ENCODE results near the gene KRT20.
"Not testable (repeated sequence)": the region's sequence is repeated elsewhere in the genome, so short reads cannot be mapped to it uniquely, and the experiment has no call there.

Gene KRT20, protein sequence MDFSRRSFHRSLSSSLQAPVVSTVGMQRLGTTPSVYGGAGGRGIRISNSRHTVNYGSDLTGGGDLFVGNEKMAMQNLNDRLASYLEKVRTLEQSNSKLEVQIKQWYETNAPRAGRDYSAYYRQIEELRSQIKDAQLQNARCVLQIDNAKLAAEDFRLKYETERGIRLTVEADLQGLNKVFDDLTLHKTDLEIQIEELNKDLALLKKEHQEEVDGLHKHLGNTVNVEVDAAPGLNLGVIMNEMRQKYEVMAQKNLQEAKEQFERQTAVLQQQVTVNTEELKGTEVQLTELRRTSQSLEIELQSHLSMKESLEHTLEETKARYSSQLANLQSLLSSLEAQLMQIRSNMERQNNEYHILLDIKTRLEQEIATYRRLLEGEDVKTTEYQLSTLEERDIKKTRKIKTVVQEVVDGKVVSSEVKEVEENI

DNA sequence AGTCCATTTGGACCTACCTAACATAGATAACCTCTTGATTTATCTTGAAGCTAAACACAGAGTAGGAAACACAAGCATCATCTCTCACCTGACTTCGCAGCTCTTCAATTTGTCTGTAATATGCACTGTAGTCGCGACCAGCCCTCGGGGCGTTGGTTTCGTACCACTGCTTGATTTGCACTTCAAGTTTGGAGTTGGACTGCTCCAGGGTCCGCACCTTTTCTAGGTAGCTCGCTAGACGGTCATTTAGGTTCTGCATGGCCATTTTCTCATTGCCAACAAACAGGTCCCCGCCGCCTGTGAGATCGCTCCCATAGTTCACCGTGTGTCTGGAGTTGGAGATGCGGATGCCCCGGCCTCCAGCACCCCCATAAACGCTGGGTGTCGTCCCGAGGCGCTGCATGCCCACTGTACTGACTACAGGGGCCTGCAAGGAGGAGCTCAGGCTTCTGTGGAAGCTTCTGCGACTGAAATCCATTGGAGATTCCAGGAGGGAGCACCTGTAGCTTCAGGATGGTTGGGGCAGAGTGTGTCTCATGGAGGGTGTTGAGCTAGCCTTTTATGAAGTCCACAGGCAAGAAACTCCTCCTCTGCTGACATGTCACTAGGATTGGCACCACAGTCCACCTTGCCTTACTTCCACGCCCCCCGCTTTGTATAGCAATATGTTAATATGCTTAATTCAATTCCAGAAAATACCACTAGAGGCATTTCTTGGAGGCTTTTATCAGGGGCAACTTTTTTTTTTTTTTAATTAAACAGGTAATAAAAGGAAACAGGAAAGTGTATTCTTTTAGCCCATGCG is at the start of gene KRT20:
Gene KRT20 (minus strand): TSS at position 535 of the 805 bp plus-strand sequence. CDS start 57 bp downstream, at position 478.
- no peak for DNase-seq

DNA sequence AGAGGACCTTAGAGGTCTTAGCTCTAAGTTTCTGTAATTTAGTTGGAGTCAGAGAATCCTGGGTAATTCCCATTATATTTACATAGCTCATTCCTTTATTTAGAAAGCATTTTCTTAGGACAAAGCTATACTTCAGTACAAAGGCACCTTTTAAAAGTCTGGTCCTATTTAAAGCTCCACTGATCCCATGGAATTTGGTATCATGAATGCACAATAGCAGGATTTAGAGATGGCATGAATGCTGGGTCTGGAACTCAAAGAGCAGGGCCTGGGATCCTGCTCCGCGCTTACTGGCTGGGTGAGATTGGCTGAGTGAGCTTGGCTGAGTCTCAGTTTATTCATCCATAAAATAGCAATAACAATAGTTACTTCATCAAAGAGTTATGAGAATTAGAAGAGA is 47.6 kb upstream of the KRT20 start:
- no peak for DNase-seq

DNA sequence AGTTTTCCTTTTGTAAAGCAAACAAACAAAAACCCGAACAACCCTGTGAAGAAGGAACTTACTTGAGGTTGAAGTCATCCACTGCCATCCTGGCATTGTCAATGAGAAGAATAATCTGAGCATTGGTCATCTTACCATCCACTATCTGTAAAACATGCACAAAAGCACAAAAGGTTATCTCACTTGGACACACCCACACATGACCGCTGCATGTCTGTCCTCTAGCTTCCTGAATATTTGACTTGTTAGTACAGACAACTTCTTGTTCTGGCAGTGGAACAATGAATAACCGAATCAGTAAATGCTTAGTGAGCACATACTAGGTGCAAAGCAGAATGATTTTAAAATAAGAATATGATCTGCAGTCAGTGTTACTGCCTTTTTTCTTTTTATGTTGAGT is 46.3 kb upstream of the KRT20 start:
- DNase-seq = no peak

DNA sequence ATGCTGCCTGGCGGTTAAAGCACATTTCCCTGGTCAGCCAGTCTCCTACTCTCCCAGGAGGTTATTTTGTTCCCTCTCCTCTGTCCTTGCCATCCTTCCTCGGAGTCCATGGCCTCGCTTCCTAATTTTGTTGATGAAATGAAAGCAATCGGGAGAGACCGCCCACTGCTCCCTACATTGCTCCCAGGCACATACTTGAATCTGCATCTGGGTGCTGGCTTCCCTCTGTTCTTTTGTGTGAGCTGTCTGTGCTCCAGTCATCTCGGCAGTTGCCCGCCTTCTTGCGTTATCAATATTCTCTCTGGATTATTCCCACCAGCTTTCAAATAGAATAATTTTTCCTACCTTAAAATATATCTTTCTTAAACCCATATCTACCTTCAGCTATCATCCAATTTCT is 41.3 kb upstream of the KRT20 start:
- DNase-seq = no peak

DNA sequence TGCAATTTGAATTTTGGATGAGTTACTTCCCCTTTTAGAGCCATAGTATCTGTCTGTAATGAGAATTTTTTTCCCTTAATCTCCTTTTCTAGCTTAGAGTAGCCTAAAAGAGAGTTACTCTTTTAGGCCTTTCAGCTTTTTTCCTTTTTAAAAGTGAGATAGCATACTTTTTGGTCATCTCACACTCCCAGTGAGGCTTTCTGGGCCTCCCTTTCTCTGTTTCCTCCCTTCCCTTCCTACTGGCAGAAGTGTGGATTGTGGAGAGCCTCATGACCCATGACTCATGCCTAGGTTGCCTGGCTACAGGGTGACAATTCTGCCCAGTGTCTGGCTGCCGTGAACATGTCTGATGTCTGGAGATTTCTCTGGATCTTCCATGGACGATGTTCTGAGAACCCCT is 37.2 kb upstream of the KRT20 start:
- no peak for DNase-seq

DNA sequence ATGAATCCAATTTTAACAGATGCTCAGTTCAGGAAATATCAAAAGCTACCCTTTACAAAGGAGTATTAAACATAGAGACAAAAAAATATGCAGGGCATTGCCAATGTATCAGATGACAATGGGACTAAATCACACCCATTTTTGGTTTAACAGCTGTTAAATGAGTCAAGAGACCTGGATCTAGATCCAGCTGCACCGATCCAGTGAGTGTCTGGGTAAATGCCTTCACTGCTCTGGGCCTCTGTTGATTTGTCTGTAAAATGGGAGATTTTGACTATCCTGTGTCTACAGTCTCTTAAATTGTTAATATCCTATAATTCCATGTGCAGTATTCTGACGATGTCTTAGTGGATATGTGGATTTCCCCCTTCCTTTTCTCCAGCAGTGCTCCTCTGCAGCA is 36.0 kb upstream of the KRT20 start:
- DNase-seq = no peak

DNA sequence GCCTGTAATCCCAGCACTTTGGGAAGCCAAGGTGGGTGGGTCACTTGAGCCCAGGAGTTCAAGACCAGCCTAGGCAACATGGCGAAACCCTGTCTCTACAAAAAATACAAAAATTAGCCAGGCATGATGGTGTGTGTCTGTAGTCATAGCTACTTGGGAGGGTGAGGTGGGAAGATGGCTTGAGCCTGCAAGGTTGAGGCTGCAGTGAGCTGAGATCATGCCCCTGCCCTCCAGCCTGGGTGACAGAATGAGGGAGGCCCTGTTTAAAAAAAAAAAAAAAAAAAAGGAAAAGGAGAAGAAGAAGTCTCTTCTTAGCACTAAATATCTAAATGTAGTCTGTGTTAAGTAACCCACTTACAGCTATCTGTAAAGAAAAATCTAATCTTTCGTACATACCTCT is 32.1 kb upstream of the KRT20 start:
- DNase-seq = not testable (repeated sequence)

DNA sequence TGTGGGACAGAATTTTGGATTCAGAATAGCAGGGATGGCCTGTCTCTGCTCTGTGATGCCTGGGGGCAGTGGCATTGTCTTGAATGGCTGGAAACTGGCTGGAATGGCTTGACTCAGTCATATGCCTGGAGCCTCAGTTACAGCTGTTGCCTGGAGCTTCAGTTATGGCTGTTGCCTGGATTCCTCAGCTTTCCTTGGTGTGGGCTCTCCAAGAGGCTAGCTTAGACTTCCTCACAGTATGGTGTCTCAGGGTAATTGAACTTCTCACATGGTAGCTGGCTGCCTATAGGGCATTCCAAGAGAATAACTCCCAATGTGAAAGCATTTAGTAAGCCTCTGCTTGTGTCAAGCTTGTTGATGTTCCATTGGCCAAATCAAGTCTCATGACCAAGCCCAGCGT is 31.3 kb upstream of the KRT20 start:
- no peak for DNase-seq

DNA sequence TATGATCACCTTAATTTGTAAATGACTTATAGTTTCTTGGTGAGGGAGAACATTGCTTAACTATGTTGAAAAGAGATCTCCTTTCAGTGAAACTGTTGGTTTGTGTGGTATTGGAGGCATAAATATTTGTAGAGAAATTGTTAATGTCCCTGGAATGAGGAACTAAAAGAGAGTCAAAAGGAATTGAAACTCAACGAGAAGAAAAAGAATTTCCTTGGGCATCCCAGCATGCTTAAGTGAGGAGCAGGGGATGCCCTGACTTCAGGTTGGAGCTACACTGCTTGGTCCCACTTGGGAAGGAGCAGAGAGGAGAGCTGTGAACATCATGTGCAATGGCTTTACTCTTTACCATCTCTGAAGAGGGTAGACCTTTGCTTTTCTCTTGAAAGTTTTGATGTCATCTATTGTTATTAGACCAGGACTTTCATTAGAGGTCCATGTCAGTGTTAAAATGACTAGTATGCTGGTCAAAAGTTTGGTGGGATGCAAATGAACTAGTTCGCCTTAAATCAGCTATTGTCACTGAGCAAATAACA is 30.7 kb upstream of the KRT20 start:
- DNase-seq = no peak

DNA sequence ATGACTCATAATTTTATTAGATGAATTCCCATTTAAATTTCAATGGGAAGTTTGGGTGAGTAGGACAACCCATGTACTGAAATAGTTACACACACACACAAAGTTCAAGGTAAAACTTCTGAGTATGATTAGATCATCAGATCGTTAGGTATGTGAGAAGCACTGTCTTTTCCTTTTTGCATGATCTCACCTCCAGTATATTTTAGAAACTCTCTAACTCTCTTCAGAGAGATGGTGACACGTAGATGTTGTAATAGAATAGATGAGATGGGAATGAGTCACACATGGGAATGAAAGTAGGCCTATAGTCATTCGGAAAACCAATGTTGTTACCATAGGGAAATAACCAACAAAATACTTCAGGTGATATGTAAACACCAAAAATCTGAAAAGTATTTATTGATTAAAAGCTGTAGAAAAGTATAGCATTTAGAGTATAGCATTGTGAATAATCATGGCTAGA is 30.2 kb upstream of the KRT20 start:
- no peak for DNase-seq

DNA sequence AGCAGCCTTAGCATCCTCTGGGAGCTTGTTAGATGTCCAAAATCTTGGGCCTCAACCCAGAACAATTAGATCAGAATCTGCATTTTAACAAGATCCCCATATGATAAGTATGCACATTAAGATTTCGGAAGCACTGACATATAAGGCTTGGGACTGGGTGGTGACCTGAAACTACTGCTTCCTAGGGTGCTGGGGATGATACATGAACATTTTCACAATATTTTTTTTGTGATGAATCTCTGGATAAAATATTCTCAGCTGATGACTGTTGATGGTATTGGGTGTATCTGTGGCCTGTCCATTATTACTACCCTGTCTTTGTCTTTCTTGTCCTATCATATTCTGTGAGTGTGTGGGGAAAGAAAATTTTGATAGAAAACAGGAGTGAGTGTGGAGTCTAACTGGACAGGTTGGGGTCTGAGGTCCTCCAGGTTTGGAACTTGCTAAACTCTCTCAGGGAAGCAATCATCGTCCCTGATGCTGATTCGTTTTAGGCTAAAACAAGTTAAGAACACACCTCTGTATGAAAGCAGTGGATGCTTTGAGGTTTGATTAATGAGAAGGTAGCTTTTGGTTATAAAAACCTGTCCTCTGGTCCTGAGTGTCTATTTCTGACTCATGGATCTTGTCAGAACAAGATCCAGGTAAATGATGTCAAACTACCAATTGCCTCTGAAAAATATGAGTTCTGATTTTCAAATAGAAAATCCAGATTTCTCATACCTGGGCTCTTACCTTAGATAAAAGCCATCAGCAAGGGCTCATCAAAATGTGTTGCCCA is 29.2 kb upstream of the KRT20 start:
- no peak for DNase-seq

DNA sequence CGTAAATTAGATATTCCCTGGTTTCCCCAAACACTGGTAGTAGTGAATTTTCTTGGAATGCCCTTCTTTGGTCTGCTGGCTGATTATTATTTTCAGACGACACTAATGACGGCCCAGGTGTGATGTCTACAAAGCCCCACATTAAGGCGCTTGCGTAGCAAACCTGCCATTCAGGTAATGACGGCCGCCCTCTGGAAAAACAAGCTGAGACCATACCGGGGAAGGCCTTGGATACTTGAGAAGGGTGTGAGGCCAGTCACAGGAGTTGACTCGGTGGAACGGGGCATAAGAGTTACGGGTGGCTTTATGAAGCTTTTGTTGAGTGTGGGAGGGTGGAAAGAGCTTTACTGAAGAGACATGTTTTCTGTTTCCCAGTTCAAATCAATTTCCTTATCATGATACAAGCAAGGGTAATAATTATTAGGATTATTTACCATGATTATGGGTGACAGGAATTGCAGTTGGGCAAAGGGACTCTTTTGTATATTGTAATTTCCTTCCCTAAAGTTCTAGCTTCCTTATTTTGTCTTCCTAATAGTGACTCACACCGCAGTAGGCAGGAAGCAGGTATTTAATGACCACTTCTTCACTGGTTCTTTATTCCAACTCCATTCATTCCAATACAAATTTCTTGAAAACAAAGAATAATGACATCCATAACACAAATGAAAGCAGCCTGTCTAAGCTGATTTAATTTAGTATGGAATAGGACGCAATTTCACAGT is 27.6 kb upstream of the KRT20 start:
- DNase-seq = no peak

DNA sequence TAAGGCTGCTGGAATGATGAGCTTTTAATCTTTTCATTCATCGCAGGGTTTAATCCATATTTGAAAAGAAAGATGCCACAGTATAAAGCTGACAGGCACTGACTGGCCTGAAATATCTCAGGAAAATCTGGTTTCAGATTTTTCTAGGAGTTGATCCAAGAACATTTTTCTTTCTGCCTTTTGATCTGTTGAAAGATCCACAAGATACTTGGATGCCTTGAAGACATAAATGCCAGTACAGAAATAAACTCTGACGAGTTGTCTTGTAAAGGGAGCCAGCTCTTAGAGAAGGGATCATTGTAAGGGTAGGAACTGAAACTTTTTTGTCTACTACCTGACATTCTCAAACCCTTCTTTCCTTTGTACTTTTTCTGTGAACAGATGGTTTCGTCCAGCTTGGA is 25.4 kb upstream of the KRT20 start:
- DNase-seq = no peak

DNA sequence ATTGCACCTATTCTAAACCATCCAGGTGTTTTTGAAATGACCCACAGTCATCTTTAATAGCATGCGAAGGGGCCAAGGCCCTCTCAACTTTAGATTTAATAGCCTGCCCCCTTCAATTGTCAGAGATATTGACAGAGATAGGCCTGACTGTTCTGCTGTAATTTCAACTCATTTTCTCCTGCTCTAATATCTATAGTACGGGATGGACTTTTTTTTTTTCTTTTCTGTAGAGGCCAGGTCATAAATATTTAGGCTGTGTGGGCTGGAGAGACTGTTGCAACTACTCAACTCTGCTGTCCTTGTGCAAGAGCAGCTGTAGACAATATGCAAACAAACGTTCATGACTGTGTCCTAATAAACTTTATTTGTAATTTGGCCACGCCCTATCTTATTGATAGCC is 24.7 kb upstream of the KRT20 start:
- DNase-seq = no peak

DNA sequence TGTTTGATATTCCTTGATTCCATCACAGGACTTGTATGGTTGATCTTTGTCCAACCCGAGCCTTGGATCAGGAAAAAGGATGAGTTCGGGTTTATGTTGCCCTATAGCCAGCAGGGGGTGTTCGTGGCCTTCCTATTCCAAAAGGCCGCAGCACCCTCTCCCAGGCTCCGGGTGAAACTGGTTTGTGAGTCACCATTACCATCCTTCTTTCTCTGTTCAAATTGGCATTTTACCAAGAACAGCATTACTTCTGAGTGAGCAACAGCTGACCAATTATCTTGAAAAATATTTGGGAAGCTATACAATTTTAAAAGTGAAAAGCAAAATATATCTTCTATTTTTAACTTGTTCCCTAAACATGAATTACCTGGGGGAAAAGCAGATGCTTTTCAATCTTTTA is 24.3 kb upstream of the KRT20 start:
- DNase-seq = peak; percentile 81

DNA sequence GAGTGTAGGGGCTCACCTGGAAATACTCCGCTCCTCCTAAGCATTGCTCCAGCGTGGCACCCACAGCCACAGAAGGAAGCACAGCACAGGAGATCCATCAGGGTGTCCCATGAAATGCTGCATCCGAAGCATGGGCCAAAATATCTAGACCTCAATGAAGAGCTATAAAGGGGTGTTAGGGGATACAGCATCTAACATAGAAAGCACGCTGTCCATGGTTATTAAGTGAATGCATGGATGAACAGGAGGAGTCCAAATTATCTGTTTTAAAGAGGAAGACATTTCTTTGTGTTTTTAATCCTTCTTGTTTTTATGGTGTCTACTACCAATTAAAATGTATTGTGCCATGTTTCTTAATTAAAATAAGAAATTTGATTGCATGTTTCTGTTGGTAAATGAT is 21.6 kb upstream of the KRT20 start:
- DNase-seq = no peak

DNA sequence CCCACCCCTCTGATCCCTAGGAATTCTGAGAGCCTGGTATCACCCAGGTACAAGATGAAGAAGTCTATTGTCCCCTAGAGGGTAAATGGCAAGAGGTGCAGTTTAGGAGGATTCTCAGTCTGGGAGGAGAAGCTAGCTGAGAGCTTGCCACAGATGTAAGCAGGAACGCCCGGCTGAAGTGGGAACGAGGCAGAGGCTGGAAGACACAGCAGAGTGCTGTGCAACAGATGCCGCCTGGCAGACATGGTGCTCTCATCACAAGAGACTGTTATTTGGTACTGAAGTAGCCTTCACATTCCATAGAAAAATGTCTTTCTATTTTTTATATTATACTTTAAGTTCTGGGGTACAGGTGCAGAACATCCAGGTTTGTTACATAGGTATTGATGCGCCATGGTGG is 20.3 kb upstream of the KRT20 start:
- no peak for DNase-seq

DNA sequence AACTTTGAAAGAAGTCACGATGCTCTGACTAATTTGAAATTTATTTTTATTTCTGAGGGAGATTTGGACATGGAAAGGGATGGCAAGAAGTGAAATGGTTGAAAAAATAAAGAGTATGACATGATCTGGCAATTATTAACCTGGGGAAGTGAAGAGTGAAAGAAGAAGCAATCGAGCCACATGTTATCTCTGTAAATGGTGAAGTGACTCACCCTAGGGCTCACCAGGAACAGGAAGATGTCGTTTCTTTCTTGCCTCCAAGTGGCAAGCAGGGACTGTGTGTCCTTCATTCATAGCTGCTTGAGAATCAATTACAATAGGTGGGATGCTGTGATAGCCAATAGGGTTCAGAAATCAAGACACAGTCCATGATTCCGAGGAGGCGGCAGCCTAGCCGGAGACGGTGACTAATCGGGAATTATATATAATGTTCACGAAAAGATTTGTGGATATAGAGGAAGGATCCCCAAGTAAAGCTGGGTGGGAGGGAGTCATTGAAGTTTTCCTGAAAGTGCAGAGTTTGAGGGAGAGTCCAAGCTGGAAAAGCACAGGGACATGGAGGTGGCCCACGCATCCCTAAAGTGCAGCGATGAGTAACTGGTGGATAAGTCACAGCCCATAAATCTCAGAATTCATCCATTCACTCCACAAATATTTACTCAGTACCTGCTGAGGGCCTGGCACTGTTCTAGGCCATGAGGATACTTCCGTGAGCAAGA is 18.2 kb upstream of the KRT20 start:
- no peak for DNase-seq

DNA sequence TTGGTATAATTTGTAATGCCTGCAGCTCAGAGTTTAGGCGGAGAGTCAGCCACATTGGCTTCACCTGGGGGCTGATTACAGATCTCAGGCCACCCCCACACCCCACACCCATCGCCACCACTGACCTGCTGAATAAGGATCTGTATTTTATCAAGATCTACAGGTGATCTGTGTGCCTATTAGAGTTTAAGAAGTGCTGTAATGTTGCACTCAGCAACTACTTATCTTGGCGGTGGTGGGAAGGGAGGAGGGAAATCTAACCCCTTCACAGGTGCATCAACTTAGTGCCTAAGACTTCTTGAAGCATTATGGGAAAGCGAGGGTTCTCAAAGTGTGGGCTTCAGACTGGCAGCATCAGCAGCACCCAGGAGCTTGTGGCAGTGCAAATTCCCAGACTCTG is 17.5 kb upstream of the KRT20 start:
- no peak for DNase-seq

DNA sequence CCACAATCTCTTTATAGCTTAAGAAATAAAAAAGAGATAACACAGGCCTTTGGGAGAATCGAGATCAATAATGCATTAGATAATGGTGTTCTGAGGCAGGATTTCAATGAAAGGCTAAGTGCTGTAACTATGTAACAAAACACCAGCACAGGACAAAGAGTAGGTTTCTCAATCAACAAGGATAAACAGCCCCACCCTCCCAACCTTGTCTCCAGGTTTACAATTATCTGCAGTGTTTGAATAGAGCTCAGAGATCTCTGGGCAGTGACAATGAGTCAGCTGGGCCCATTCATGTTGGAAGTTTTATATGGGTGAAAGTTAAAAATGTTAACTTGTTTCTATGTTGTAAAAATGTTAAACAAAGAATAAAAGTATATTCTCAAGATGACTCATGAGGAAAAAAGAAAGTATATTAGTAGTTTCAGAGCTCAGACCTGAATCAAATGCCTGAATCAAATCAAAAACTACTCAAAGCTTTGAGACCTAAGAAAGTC is 17.0 kb upstream of the KRT20 start:
- no peak for DNase-seq

DNA sequence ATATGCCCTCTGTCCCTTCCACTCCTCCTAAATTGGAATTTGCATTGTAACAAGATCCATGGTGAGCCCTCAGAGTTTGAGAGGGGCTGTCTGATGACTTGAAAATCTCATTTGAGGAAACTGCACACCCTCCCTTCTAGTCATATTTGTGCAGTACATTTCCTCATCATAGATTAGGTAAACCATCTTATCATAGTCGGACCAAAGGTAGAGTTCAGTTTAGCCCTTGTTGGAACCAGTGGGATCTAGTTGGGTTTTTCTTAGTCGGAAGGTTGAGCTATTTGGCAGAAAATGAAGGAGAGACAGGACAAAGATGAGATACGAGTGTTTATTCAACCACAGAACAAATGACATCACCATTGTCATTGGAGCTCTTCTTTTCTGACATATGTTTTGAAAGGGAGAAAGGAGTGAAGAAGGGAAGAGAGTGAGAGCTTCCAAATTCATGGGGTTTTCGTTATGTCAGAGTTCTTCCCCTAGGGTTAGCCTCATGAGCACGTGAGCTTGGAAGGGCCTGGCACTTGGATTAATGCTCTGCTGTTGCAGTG is 15.8 kb upstream of the KRT20 start:
- DNase-seq = no peak

All from left hindlimb (tissue), 1 donor.